ENCODE results near the gene SLC12A2. TPM values are rescaled to one million over a fixed set of nuclear protein-coding genes. Genes with fewer than 3 reads are reported as not detected.

SLC12A2 gene
- total and polyA plus RNA-seq, 9 of the 15 experiments (the other 6 are each of a cell fraction or from before 2014, with no cell fraction given): 5.1 to 20.3 (median 12.6) TPM

DNA sequence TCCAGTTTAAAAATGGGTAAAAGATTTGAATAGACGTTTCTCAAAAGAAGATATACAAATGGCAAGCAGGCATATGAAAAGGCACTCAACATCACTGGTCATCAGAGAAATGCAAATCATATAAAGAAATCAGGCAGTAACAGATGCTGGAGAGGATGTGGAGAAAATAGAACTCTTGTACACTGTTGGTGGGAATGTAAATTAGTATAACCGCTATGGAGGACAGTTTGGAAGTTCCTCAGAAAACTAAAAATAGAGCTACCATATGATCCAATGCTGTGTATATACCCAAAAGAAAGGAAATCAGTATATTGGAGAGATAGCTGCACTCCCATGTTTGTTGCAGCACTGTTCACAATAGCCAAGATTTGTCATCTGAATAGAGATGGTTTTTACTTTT lies 42.7 kb downstream of the SLC12A2 start (continued):
- TF ChIP-seq ZNF133 (CRISPR knock-in tag; IDR thresholded peaks at IDR 0.05) (no peak), ELF2 (CRISPR knock-in tag; IDR thresholded peaks at IDR 0.05) (no peak)

- DNase-seq (ENCODE audit: extremely low read depth in 1 of 4, low spot score in 3 of 4) (no peak), ATAC-seq (no peak), FAIRE-seq (no peak)
- CTCF ChIA-PET (ENCODE audit: low intra/inter-chr PET ratio): no interaction called here
- no peaks in the 10 kb centered on the region for H3K4me1 ChIP-seq (replicated peaks in 1 of 2; ENCODE audit: control insufficient read depth in 2 of 2, insufficient read depth in 2 of 2, low read length in 2 of 2)
- H4K20me1 ChIP-seq (replicated peaks; ENCODE audit: control insufficient read depth, insufficient read depth, low read length): no peaks in the 10 kb centered on the region
- H3K9me3 ChIP-seq (replicated peaks; ENCODE audit: control insufficient read depth, insufficient read depth, low read depth, low read length): no peaks in the 10 kb centered on the region
- TF ChIP-seq SRSF1 (IDR thresholded peaks at IDR 0.05; ENCODE audit: low read depth, low read length): no peak
- no peak overlapping the region for H3K4me3 ChIP-seq
- intact Hi-C loops (cut with micrococcal nuclease): no loop called here
- H2AFZ ChIP-seq (ENCODE audit: low read depth, low read length): no peak overlapping the region
- POLR2A ChIA-PET: no interaction called here
- H3K36me3 ChIP-seq (ENCODE audit: control insufficient read depth, insufficient read depth, low read length): peaks cover 23% of the 10 kb centered on the region; the same call in 2 of the 3 replicates
- no peak overlapping the region for H3K4me2 ChIP-seq (ENCODE audit: insufficient read depth, low read length)
- whole genome bisulfite sequencing (ENCODE audit: insufficient coverage, low coverage, missing lambda C conversion rate): 82% methylated on average over 1 of the region's 1 CpG
- no TSS peak for BruUV-seq (replicated peaks)
- no peak overlapping the region for H3K27ac ChIP-seq (ENCODE audit: extremely low read depth, low read depth, low read length)
- in situ Hi-C loops (cut with MboI): no loop called here
- H3K27me3 ChIP-seq (ENCODE audit: control insufficient read depth in 2 of 2, insufficient read depth in 2 of 2, low read length in 2 of 2): no peaks in the 10 kb centered on the region
- no peak overlapping the region for H3K9ac ChIP-seq (ENCODE audit: insufficient read depth in 1 of 2, low read depth in 2 of 2, low read length in 2 of 2)
- no peaks in the 10 kb centered on the region for H3K9me1 ChIP-seq (ENCODE audit: control insufficient read depth, insufficient read depth, low read length)
- no peaks in the 10 kb centered on the region for H3K79me2 ChIP-seq (ENCODE audit: control insufficient read depth, insufficient read depth, low read length)
Observed at GRCh38 chr5:128132499-128132898, 48.9 kb downstream of the SLC12A2 start.

- no peaks in the 10 kb centered on the region for H3K9me3 ChIP-seq (replicated peaks; ENCODE audit: control insufficient read depth, insufficient read depth, low read depth, low read length)
- no peaks in the 10 kb centered on the region for H3K79me2 ChIP-seq (ENCODE audit: control insufficient read depth, insufficient read depth, low read length)
- in situ Hi-C loops (cut with MboI) (no loop called here), intact Hi-C loops (cut with micrococcal nuclease) (no loop called here)
- TF ChIP-seq CSDE1 (IDR thresholded peaks at IDR 0.05) (no peak), HDAC1 (IDR thresholded peaks at IDR 0.05) (no peak), PTTG1 (tag; IDR thresholded peaks at IDR 0.05; ENCODE audit: low read depth) (no peak)
- ATAC-seq: no peak
- H2AFZ ChIP-seq (ENCODE audit: low read depth, low read length): no peak overlapping the region
- no peaks in the 10 kb centered on the region for H4K20me1 ChIP-seq (replicated peaks; ENCODE audit: control insufficient read depth, insufficient read depth, low read length)
- H3K9ac ChIP-seq (ENCODE audit: insufficient read depth in 1 of 2, low read depth in 2 of 2, low read length in 2 of 2): no peak overlapping the region
- FAIRE-seq: no peak
- no peak overlapping the region for H3K27ac ChIP-seq (ENCODE audit: extremely low read depth, low read depth, low read length)
- BruUV-seq (replicated peaks): no TSS peak
- no peak overlapping the region for H3K4me2 ChIP-seq (ENCODE audit: insufficient read depth, low read length)
- peaks cover 28% of the 10 kb centered on the region; the same call in 2 of the 3 replicates for H3K36me3 ChIP-seq (ENCODE audit: control insufficient read depth, insufficient read depth, low read length)
- no peak overlapping the region for H3K4me3 ChIP-seq
- no peaks in the 10 kb centered on the region for H3K4me1 ChIP-seq (replicated peaks in 1 of 2; ENCODE audit: control insufficient read depth in 2 of 2, insufficient read depth in 2 of 2, low read length in 2 of 2)
- ChIA-PET POLR2A (no interaction called here), CTCF (ENCODE audit: low intra/inter-chr PET ratio) (no interaction called here)
- no peak for DNase-seq (ENCODE audit: extremely low read depth in 1 of 4, low spot score in 3 of 4)
- no peaks in the 10 kb centered on the region for H3K9me1 ChIP-seq (ENCODE audit: control insufficient read depth, insufficient read depth, low read length)
- H3K27me3 ChIP-seq (ENCODE audit: control insufficient read depth in 2 of 2, insufficient read depth in 2 of 2, low read length in 2 of 2): no peaks in the 10 kb centered on the region
Observed at GRCh38 chr5:128135286-128135685, 51.7 kb downstream of the SLC12A2 start.
